Thyroid gland (tissue), 4 donors: Measurements from ENCODE around the gene LPP.

Experiments
- POLR2A ChIP-seq, 2 donors: fragments of 450-650 bp; IDR thresholded peaks; one replicate each; pipeline ENCODE4 v1.6.1; 2017; ENCODE audit warnings: antibody characterized with exemption in 2 of 2, mild to moderate bottlenecking in 2 of 2, moderate library complexity in 1 of 2
- TF ChIP-seq, protein P1 (sequence below), 6 experiments: fragments of 200-600 bp in 3 of 6; fragments of 450-650 bp in 3 of 6; sonication (generic) in 3 of 6; IDR thresholded peaks; one replicate each; pipeline ENCODE4 v1.5.1; 2016 to 2019; ENCODE audit warnings: antibody characterized with exemption in 6 of 6, mild to moderate bottlenecking in 2 of 6, inconsistent platforms in 1 of 6, moderate library complexity in 1 of 6

DNA sequence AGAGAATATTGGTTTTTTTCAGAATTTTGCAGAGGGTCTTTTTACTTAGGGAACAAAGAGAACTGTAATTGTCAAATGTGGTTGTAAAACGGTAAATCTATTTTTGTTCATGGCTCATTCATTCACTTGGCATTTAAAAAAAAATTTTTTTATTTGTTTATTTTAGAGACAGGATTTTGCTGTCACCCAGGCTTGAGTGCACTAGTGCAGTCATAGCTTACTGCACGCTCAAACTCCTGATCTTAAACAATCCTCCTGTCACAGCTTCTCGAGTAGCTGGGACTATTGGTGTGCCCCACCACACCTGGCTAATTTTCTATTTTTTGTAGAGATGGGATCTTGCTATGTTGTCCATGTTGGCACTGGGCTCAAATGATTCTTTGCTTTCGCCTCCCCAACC, 301.8 kb downstream of the LPP start:
- TF ChIP-seq, protein P1, sequence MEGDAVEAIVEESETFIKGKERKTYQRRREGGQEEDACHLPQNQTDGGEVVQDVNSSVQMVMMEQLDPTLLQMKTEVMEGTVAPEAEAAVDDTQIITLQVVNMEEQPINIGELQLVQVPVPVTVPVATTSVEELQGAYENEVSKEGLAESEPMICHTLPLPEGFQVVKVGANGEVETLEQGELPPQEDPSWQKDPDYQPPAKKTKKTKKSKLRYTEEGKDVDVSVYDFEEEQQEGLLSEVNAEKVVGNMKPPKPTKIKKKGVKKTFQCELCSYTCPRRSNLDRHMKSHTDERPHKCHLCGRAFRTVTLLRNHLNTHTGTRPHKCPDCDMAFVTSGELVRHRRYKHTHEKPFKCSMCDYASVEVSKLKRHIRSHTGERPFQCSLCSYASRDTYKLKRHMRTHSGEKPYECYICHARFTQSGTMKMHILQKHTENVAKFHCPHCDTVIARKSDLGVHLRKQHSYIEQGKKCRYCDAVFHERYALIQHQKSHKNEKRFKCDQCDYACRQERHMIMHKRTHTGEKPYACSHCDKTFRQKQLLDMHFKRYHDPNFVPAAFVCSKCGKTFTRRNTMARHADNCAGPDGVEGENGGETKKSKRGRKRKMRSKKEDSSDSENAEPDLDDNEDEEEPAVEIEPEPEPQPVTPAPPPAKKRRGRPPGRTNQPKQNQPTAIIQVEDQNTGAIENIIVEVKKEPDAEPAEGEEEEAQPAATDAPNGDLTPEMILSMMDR (IDR thresholded peaks at IDR 0.05): no peak
- no peak for TF ChIP-seq POLR2A (IDR thresholded peaks at IDR 0.05)
